Activated B cell treated with CpG ODN at 0.5 μM for 24 hours (primary cell): Measurements from ENCODE around the gene WWC1. TPM values are rescaled to one million over a fixed set of nuclear protein-coding genes. Genes with fewer than 3 reads are reported as not detected.
"Not testable (repeated sequence)": the region's sequence is repeated elsewhere in the genome, so short reads cannot be mapped to it uniquely, and the experiment has no call there.

Experiments
- ATAC-seq: fragments of 200-7000 bp; cut with Tn5 transposase; one replicate; pipeline ENCODE4 v1.10.0; 2021; ENCODE audit warnings: low read depth, mild to moderate bottlenecking, moderate library complexity
- CTCF ChIA-PET: fragments of 350-600 bp; sonication (Branson Sonifier 250); formaldehyde crosslinking; loops from one replicate; lab custom pipeline; 2021; ENCODE audit warnings: antibody characterized with exemption; lab: Charles Lee
- POLR2A ChIA-PET: fragments of 350-600 bp; sonication (Branson Sonifier 250); formaldehyde crosslinking; loops from one replicate; lab custom pipeline; 2021; ENCODE audit warnings: antibody characterized with exemption; lab: Charles Lee
- DNase-seq: peaks from one replicate; pipeline ENCODE4 v3.0.0; 2022
- H3K27ac Mint-ChIP-seq: one replicate; pipeline ENCODE4 v1.8.0; 2020; ENCODE audit warnings: mixed read lengths
- H3K27me3 Mint-ChIP-seq: one replicate; pipeline ENCODE4 v1.8.0; 2021; ENCODE audit warnings: mixed read lengths
- H3K36me3 Mint-ChIP-seq: one replicate; pipeline ENCODE4 v1.8.0; 2021; ENCODE audit warnings: low read depth, mixed read lengths
- H3K4me1 Mint-ChIP-seq: one replicate; pipeline ENCODE4 v1.8.0; 2021; ENCODE audit warnings: mixed read lengths
- H3K4me3 Mint-ChIP-seq: one replicate; pipeline ENCODE4 v1.8.0; 2020; ENCODE audit warnings: mild to moderate bottlenecking, mixed read lengths
- H3K9me3 Mint-ChIP-seq: one replicate; pipeline ENCODE4 v1.8.0; 2020; ENCODE audit warnings: mixed read lengths
- intact Hi-C: fragments of 100-400 bp; cut with micrococcal nuclease; formaldehyde crosslinking; loops from one replicate; pipeline ENCODE4 v1.15.1; 2024
- total RNA-seq: library from RNA; stranded (reverse); gene quantifications from 2 replicates; pipeline ENCODE4 v1.2.3, GENCODE V29; 2022
- TF ChIP-seq, protein P1 (sequence below): fragments of 200-600 bp; IDR thresholded peaks from one replicate; pipeline ENCODE4 v1.8.0; 2022; ENCODE audit warnings: antibody characterized with exemption, mild to moderate bottlenecking

WWC1 gene
- total RNA-seq, 1 donor from 2014 or later, result 2.0 TPM

GRCh38 chr5:168286386-168286785 is 5.1 kb upstream of the WWC1 start:
- CTCF ChIA-PET, result no interaction called here
- TF ChIP-seq, protein P1, sequence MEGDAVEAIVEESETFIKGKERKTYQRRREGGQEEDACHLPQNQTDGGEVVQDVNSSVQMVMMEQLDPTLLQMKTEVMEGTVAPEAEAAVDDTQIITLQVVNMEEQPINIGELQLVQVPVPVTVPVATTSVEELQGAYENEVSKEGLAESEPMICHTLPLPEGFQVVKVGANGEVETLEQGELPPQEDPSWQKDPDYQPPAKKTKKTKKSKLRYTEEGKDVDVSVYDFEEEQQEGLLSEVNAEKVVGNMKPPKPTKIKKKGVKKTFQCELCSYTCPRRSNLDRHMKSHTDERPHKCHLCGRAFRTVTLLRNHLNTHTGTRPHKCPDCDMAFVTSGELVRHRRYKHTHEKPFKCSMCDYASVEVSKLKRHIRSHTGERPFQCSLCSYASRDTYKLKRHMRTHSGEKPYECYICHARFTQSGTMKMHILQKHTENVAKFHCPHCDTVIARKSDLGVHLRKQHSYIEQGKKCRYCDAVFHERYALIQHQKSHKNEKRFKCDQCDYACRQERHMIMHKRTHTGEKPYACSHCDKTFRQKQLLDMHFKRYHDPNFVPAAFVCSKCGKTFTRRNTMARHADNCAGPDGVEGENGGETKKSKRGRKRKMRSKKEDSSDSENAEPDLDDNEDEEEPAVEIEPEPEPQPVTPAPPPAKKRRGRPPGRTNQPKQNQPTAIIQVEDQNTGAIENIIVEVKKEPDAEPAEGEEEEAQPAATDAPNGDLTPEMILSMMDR, result no peak
- POLR2A ChIA-PET, result no interaction called here
- H3K4me3 Mint-ChIP-seq, result no peak overlapping the region
- ATAC-seq, result no peak
- no peak for DNase-seq
- H3K9me3 Mint-ChIP-seq, result peaks cover 11% of the 10 kb centered on the region
- intact Hi-C loops, result no loop called here
- H3K27ac Mint-ChIP-seq, result no peak overlapping the region
- no peaks in the 10 kb centered on the region for H3K36me3 Mint-ChIP-seq
- peaks cover 17% of the 10 kb centered on the region for H3K4me1 Mint-ChIP-seq
- H3K27me3 Mint-ChIP-seq, result peaks cover 9% of the 10 kb centered on the region

- not testable (repeated sequence) for ATAC-seq
Measured at GRCh38 chr5:168286863-168287262, 4.6 kb upstream of the WWC1 start.

DNA sequence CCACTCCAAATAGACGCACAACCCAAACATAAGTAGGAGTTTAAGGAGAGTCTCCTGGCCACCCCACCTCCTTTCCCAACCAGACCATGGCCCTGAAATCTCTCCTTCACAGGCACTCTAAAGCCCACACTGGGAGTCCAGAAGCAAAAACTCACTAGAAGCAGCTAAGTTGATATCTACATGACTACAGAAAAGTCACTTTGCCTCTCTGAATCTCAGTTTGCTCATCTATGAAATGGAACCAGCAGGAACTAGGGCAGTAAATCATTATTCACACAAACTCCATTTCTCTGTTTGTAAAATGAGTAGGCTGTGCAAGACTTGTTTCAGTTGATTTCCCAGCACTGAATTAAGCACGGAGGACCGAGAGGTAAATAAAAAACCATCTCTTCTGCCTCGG is 4.1 kb upstream of the WWC1 start:
- DNase-seq (no peak), ATAC-seq (no peak)
- Mint-ChIP-seq H3K27me3 (peaks cover 9% of the 10 kb centered on the region), H3K36me3 (no peaks in the 10 kb centered on the region), H3K27ac (no peak overlapping the region), H3K4me1 (peaks cover 17% of the 10 kb centered on the region), H3K4me3 (no peak overlapping the region), H3K9me3 (peaks cover 11% of the 10 kb centered on the region)
- TF ChIP-seq, protein P1, result no peak
- ChIA-PET POLR2A (no interaction called here), CTCF (no interaction called here)
- intact Hi-C loops, result no loop called here

More at GRCh38 chr5:168286863-168287262, 4.6 kb upstream of the WWC1 start:
- CTCF ChIA-PET, POLR2A ChIA-PET, DNase-seq, H3K27me3 Mint-ChIP-seq, H3K36me3 Mint-ChIP-seq, intact Hi-C loops, H3K4me3 Mint-ChIP-seq, H3K27ac Mint-ChIP-seq: not testable (repeated sequence)
- H3K9me3 Mint-ChIP-seq, result peaks cover 11% of the 10 kb centered on the region
- peaks cover 17% of the 10 kb centered on the region for H3K4me1 Mint-ChIP-seq

DNA sequence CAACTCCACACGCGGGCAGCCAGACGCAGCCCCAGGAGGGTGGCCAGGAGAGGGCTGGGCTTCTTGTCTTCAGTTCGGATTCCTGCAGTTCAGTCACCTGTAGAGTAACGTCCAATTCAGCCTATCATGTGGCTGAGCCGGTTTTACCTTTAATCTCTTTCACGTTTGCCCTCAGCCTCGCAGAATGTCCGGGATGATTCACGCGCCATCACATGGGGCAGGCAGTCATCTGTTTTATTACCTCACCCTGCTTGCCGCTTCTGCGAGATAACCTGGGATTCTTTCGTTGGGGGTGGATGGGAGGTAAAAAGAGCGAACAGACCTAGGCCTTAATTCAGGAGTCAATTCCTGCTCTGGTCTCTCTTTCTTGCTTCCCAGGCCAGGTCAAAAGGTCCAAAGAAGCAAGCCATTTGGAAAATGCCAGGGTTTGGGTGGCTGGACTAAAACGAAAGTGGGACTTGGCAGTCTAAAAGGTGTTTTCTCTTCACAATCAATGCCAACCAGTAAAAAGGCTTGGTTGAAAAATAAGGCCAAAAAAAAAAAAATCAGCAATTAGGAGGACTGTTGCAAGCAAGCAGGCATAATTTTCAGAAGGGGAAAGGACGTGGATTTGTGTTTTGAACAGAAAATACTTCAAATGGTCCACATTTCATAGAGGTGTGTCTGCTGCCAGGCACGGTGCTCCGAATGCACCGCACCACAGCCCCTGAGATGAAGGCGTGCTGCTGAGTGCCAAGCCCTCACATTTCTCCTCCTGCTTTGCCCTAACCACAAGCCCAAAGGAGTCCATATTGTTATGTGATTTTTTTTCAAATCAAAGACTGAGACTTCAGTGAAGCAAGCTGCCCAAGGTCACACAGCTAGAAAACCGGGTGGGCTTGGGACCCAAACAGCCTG is 2.8 kb upstream of the WWC1 start:
- H3K27ac Mint-ChIP-seq, result no peak overlapping the region
- POLR2A ChIA-PET, result no interaction called here
- no peak overlapping the region for H3K4me3 Mint-ChIP-seq

DNA sequence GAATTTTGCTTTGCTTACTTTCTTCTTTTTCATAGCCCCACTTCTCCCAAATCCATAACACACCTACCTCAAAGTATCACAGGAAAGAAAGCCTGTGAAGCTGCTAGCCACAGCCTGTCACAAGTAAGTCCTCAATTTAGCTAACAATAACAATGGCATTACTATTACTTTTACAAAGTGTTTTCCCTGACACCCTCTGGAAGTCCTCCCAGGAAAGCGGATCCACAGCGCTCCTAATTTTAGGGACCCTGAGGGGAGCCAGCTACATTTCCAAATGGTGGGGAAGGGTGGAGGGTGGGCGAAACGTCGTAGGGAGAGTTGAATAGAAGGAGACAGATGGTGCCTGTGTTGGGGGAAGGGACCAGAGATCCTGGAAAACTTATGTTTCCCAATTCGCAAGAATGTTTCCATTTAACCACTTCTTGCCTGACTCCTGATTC is 523 bp upstream of the WWC1 start:
- CTCF ChIA-PET, result no interaction called here

More for the DNA sequence above, 2.8 kb upstream of the WWC1 start:
- Mint-ChIP-seq H3K27me3 (peaks cover 13% of the 10 kb centered on the region), H3K9me3 (peaks cover 11% of the 10 kb centered on the region), H3K36me3 (no peaks in the 10 kb centered on the region), H3K4me1 (peaks cover 25% of the 10 kb centered on the region)
- intact Hi-C loops, result no loop called here
- TF ChIP-seq, protein P1, result no peak
- CTCF ChIA-PET, result interaction anchor here (0.6 kb wide), 1 partner anchor 197 kb away, joined by 4 read pairs; the partner anchor contains the start of gene RARS1
- DNase-seq (no peak), ATAC-seq (no peak)

More for the DNA sequence above, 523 bp upstream of the WWC1 start:
- Mint-ChIP-seq H3K4me3 (peak overlapping the region; percentile 73), H3K36me3 (no peaks in the 10 kb centered on the region), H3K27me3 (peaks cover 16% of the 10 kb centered on the region), H3K4me1 (peaks cover 25% of the 10 kb centered on the region), H3K9me3 (no peaks in the 10 kb centered on the region), H3K27ac (no peak overlapping the region)
- ATAC-seq (no peak), DNase-seq (no peak)
- TF ChIP-seq, protein P1, result no peak
- POLR2A ChIA-PET, result no interaction called here
- intact Hi-C loops, result loop anchor here (1.0 to 5.0 kb wide), 4 partner anchors 22 to 1346 kb away; partner anchors contain the start of genes DOCK2, PANK3 and RARS1
